HG03135 (cell line): Measurements from ENCODE around the gene ZNF593.

Experiments used
- ATAC-seq: cut with Tn5 transposase; IDR thresholded peaks from one replicate; pipeline ENCODE4 v1.9.1; 2021; ENCODE audit warnings: mild to moderate bottlenecking, moderate library complexity; ENCODE audit not compliant: unreplicated experiment

The ZNF593 gene

GRCh38 chr1:26200413-26200812 lies 30.7 kb downstream of the ZNF593 start:
- ATAC-seq, result no peak

GRCh38 chr1:26203642-26204318 lies 34.1 kb downstream of the ZNF593 start:
- no peak for ATAC-seq

- no peak for ATAC-seq
Measured at GRCh38 chr1:26210147-26210870, 40.6 kb downstream of the ZNF593 start.

DNA sequence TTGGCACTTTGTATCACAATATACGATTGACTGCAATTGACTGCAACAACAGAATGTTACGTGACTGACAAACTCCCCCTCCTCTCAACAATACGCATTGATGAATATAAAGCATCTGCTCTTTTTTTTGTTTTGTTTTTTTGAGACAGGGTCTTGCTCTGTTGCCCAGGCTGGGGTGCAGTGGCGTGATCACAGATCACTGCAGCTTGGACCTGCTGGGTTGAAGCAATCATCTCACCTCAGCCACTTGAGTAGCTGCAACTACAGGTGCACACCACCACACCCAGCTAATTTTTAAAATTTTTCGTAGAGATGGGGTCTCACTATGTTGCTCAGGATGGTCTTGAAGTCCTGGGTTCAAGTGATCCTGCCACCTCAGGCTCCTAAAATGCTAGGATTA lies 43.0 kb downstream of the ZNF593 start:
- ATAC-seq, result no peak

DNA sequence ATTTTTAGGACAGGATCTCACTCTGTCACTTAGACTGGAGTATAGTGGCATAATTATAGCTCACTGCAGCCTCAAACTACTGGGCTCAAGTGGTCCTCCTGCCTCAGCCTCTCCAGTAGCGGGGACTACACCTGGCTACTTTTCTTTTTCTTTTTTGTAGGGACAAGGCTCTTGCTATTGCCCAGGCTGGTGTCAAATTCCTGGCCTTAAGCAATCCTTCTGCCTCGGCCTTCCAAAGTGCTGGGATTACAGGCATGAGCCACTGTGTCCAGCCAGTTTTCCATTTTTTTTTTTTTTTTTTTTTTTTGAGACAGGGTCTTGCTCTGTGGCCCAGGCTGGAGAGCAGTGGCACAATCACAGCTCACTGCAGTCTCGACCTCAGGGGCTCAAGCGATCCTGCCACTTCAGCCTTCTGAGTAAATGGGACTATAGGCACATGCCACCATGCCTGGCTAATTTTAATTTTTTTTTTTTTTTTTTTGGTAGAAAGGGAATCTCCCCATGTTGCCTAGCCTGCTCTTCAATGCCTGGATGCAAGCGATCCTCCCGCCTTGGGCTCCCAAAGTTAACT lies 43.7 kb downstream of the ZNF593 start:
- ATAC-seq, result no peak

- no peak for ATAC-seq
Measured at GRCh38 chr1:26215246-26215645, 45.5 kb downstream of the ZNF593 start.

DNA sequence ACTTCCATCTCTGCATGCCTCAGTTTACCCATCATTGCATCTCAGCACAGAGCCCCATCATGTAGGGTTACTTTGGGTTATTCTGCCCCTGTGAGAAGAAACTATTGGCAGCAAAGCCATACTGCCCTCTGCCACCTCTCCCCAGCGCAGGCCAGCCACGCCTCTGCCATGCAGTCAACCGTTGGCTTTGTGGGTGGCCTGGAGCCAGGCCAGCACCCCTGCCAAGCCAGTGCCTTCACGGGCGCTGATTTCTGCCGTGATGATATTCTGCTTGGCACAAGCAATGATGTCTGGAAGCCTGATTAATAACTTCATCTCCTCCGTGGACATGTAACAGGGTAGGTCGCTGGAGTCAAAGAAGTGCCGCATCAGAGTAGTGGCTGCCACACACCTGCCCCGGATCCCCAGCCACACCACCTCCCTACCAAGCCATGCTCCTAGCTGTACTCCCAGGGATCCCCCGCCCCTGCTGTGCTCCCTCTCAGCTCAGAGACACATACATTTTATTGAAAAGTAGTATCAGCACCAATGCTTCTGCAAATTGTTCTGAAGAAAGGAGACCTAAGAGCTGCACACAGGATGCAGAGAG lies 49.3 kb downstream of the ZNF593 start:
- no peak for ATAC-seq
